ENCODE results near the gene NCR3LG1.

Gene NCR3LG1

DNA sequence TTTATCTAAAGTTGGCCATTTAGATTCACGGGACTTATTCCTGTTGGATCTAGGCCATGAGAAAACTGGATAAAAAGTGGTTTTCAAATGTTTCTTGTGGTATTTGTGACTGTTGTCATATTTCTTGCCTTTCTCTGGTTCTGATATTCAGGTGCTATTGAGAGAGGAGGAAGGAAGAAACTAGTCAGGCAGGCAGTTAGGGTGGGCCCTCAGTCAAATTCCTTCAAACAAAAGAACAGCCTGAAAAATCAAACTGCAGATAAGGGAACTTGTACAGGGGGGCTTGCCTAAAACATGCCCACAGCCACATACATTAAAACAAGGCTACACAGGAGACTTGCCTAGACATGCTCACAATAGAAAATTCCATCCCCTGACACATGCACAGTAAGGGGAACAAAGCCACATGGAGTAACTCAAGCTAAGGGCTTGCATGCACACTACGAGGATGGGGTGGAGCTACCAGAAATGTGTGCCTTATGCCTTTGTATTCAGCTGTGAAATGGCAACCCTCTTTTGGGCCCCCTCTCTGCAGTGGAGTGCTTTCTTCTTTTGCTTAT is 18.2 kb downstream of the NCR3LG1 start:
- H3K4me1 ChIP-seq (ENCODE audit: control insufficient read depth in 1 of 2, insufficient read depth in 2 of 2, low read length in 2 of 2), result no peaks in the 10 kb centered on the region
- no peaks in the 10 kb centered on the region for H3K27me3 ChIP-seq (ENCODE audit: control insufficient read depth in 1 of 2, insufficient read depth in 2 of 2, low read length in 2 of 2)
- H3K4me3 ChIP-seq (ENCODE audit: low read depth in 1 of 2, low read length in 2 of 2), result peak overlapping the region in 1 of 2 donors; percentile 13
- H3K36me3 ChIP-seq (ENCODE audit: control insufficient read depth in 1 of 2, insufficient read depth in 2 of 2, low read length in 2 of 2), result peaks cover 58 to 90% of the 10 kb centered on the region in 2 donors
- peaks cover 39 to 59% of the 10 kb centered on the region in 2 donors for H3K9me3 ChIP-seq (ENCODE audit: control insufficient read depth in 1 of 2, low read length in 2 of 2)
- H3K9ac ChIP-seq (ENCODE audit: low read depth in 1 of 2, low read length in 2 of 2), result no peak overlapping the region
- H3K27ac ChIP-seq (ENCODE audit: low read depth, low read length), result no peak overlapping the region

GRCh38 chr11:17371614-17372013 is 20.0 kb downstream of the NCR3LG1 start:
- Histone ChIP-seq H3K27me3 (ENCODE audit: control insufficient read depth in 1 of 2, insufficient read depth in 2 of 2, low read length in 2 of 2) (no peaks in the 10 kb centered on the region), H3K4me1 (ENCODE audit: control insufficient read depth in 1 of 2, insufficient read depth in 2 of 2, low read length in 2 of 2) (no peaks in the 10 kb centered on the region), H3K36me3 (ENCODE audit: control insufficient read depth in 1 of 2, insufficient read depth in 2 of 2, low read length in 2 of 2) (peaks cover 56 to 95% of the 10 kb centered on the region in 2 donors), H3K4me3 (ENCODE audit: low read depth in 1 of 2, low read length in 2 of 2) (no peak overlapping the region), H3K9me3 (ENCODE audit: control insufficient read depth in 1 of 2, low read length in 2 of 2) (peaks cover 39 to 59% of the 10 kb centered on the region in 2 donors), H3K9ac (ENCODE audit: low read depth in 1 of 2, low read length in 2 of 2) (no peak overlapping the region), H3K27ac (ENCODE audit: low read depth, low read length) (no peak overlapping the region)

- peaks cover 28 to 85% of the 10 kb centered on the region in 2 donors for H3K36me3 ChIP-seq (ENCODE audit: control insufficient read depth in 1 of 2, insufficient read depth in 2 of 2, low read length in 2 of 2)
- H3K27me3 ChIP-seq (ENCODE audit: control insufficient read depth in 1 of 2, insufficient read depth in 2 of 2, low read length in 2 of 2), result no peaks in the 10 kb centered on the region
- peaks cover 25 to 33% of the 10 kb centered on the region in 2 donors for H3K9me3 ChIP-seq (ENCODE audit: control insufficient read depth in 1 of 2, low read length in 2 of 2)
- no peak overlapping the region for H3K27ac ChIP-seq (ENCODE audit: low read depth, low read length)
- H3K4me1 ChIP-seq (ENCODE audit: control insufficient read depth in 1 of 2, insufficient read depth in 2 of 2, low read length in 2 of 2), result no peaks in the 10 kb centered on the region
- no peak overlapping the region for H3K9ac ChIP-seq (ENCODE audit: low read depth in 1 of 2, low read length in 2 of 2)
- no peak overlapping the region for H3K4me3 ChIP-seq (ENCODE audit: low read depth in 1 of 2, low read length in 2 of 2)
Observed at GRCh38 chr11:17375547-17375946, 23.9 kb downstream of the NCR3LG1 start.

GRCh38 chr11:17376493-17376892 is 24.9 kb downstream of the NCR3LG1 start:
- H3K36me3 ChIP-seq (ENCODE audit: control insufficient read depth in 1 of 2, insufficient read depth in 2 of 2, low read length in 2 of 2), result peaks cover 18 to 85% of the 10 kb centered on the region in 2 donors
- H3K9me3 ChIP-seq (ENCODE audit: control insufficient read depth in 1 of 2, low read length in 2 of 2), result peaks cover 16 to 24% of the 10 kb centered on the region in 2 donors
- no peak overlapping the region for H3K9ac ChIP-seq (ENCODE audit: low read depth in 1 of 2, low read length in 2 of 2)
- no peak overlapping the region for H3K27ac ChIP-seq (ENCODE audit: low read depth, low read length)
- no peaks in the 10 kb centered on the region for H3K4me1 ChIP-seq (ENCODE audit: control insufficient read depth in 1 of 2, insufficient read depth in 2 of 2, low read length in 2 of 2)
- no peaks in the 10 kb centered on the region for H3K27me3 ChIP-seq (ENCODE audit: control insufficient read depth in 1 of 2, insufficient read depth in 2 of 2, low read length in 2 of 2)
- H3K4me3 ChIP-seq (ENCODE audit: low read depth in 1 of 2, low read length in 2 of 2), result no peak overlapping the region

DNA sequence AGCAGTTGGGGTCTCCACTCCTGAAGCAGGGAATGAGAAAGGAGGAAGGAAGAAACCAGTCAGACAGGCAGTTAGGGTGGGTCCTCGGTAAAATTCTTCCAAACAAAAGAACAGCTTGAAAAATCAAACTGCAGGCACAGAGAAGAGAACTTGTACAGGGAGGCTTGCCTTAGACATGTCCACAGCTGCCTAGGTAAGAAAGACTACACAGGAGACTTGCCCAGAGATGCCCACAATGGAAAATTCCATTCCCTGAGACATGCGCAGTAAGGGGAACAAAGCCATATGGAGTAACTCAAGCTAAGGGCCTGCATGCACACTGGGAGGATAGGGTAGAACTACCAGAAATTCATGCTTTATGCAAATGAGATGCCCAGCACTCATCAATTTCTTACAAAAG is 27.1 kb downstream of the NCR3LG1 start:
- Histone ChIP-seq H3K27ac (ENCODE audit: low read depth, low read length) (no peak overlapping the region), H3K36me3 (ENCODE audit: control insufficient read depth in 1 of 2, insufficient read depth in 2 of 2, low read length in 2 of 2) (peaks cover 5 to 63% of the 10 kb centered on the region in 2 donors)

GRCh38 chr11:17379383-17380180 is 28.0 kb downstream of the NCR3LG1 start:
- Histone ChIP-seq H3K27me3 (ENCODE audit: control insufficient read depth in 1 of 2, insufficient read depth in 2 of 2, low read length in 2 of 2) (no peaks in the 10 kb centered on the region), H3K9me3 (ENCODE audit: control insufficient read depth in 1 of 2, low read length in 2 of 2) (no peaks in the 10 kb centered on the region), H3K36me3 (ENCODE audit: control insufficient read depth in 1 of 2, insufficient read depth in 2 of 2, low read length in 2 of 2) (peaks cover under 1 to 57% of the 10 kb centered on the region in 2 donors), H3K4me1 (ENCODE audit: control insufficient read depth in 1 of 2, insufficient read depth in 2 of 2, low read length in 2 of 2) (no peaks in the 10 kb centered on the region), H3K27ac (ENCODE audit: low read depth, low read length) (no peak overlapping the region), H3K4me3 (ENCODE audit: low read depth in 1 of 2, low read length in 2 of 2) (no peak overlapping the region), H3K9ac (ENCODE audit: low read depth in 1 of 2, low read length in 2 of 2) (no peak overlapping the region)

More for the DNA sequence above, 27.1 kb downstream of the NCR3LG1 start:
- Histone ChIP-seq H3K4me3 (ENCODE audit: low read depth in 1 of 2, low read length in 2 of 2) (no peak overlapping the region), H3K9me3 (ENCODE audit: control insufficient read depth in 1 of 2, low read length in 2 of 2) (peaks cover 0 to 2% of the 10 kb centered on the region in 2 donors), H3K4me1 (ENCODE audit: control insufficient read depth in 1 of 2, insufficient read depth in 2 of 2, low read length in 2 of 2) (no peaks in the 10 kb centered on the region), H3K9ac (ENCODE audit: low read depth in 1 of 2, low read length in 2 of 2) (no peak overlapping the region), H3K27me3 (ENCODE audit: control insufficient read depth in 1 of 2, insufficient read depth in 2 of 2, low read length in 2 of 2) (no peaks in the 10 kb centered on the region)

DNA sequence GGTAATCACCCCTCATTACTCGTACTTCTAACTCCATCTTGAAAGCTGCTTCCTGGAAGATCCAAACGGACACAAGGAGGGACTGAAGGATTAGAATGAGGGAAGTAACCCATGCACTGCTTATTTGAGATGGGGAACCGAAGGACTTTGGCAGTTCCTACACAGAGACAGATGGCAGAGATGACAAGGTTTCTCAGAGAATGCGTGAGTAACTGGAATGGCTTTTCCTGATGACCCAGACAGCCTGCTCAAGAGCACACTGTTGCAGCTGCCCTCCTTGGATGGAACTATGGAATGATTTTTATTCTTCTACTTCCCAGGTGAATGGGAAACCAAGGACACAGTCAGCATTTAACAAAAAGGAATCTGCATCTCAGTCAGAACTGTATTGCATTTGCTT is 29.6 kb downstream of the NCR3LG1 start:
- Histone ChIP-seq H3K9ac (ENCODE audit: low read depth in 1 of 2, low read length in 2 of 2) (no peak overlapping the region), H3K4me3 (ENCODE audit: low read depth in 1 of 2, low read length in 2 of 2) (no peak overlapping the region), H3K4me1 (ENCODE audit: control insufficient read depth in 1 of 2, insufficient read depth in 2 of 2, low read length in 2 of 2) (no peaks in the 10 kb centered on the region), H3K27ac (ENCODE audit: low read depth, low read length) (no peak overlapping the region), H3K27me3 (ENCODE audit: control insufficient read depth in 1 of 2, insufficient read depth in 2 of 2, low read length in 2 of 2) (no peaks in the 10 kb centered on the region), H3K9me3 (ENCODE audit: control insufficient read depth in 1 of 2, low read length in 2 of 2) (no peaks in the 10 kb centered on the region), H3K36me3 (ENCODE audit: control insufficient read depth in 1 of 2, insufficient read depth in 2 of 2, low read length in 2 of 2) (peaks cover 0 to 42% of the 10 kb centered on the region in 2 donors)

GRCh38 chr11:17382046-17382728 is 30.6 kb downstream of the NCR3LG1 start:
- H3K4me3 ChIP-seq (ENCODE audit: low read depth in 1 of 2, low read length in 2 of 2), result no peak overlapping the region
- H3K27me3 ChIP-seq (ENCODE audit: control insufficient read depth in 1 of 2, insufficient read depth in 2 of 2, low read length in 2 of 2), result no peaks in the 10 kb centered on the region
- peaks cover 0 to 3% of the 10 kb centered on the region in 2 donors for H3K4me1 ChIP-seq (ENCODE audit: control insufficient read depth in 1 of 2, insufficient read depth in 2 of 2, low read length in 2 of 2)
- no peak overlapping the region for H3K9ac ChIP-seq (ENCODE audit: low read depth in 1 of 2, low read length in 2 of 2)
- H3K27ac ChIP-seq (ENCODE audit: low read depth, low read length), result no peak overlapping the region
- H3K36me3 ChIP-seq (ENCODE audit: control insufficient read depth in 1 of 2, insufficient read depth in 2 of 2, low read length in 2 of 2), result peaks cover 0 to 37% of the 10 kb centered on the region in 2 donors
- no peaks in the 10 kb centered on the region for H3K9me3 ChIP-seq (ENCODE audit: control insufficient read depth in 1 of 2, low read length in 2 of 2)

DNA sequence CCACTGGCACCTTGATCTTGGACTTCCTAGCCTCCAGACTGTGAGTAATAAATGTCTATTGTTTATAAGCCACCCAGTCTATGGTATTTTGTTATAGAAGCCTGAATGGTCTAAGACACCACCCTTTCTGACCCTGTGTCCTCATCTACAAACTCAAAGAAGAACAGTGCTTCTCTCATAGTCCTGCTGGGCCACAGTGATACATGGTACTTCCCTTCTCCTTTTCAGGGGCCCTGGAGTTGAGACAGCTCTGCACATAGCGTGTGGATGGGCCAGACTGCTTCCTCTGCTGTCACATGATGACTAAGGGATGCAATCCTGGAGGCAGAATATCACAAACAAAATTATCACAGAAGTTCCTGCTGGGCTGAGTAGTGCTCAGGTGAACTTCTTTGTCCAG is 31.9 kb downstream of the NCR3LG1 start:
- H3K9ac ChIP-seq (ENCODE audit: low read depth in 1 of 2, low read length in 2 of 2), result no peak overlapping the region
- H3K9me3 ChIP-seq (ENCODE audit: control insufficient read depth in 1 of 2, low read length in 2 of 2), result no peaks in the 10 kb centered on the region
- H3K4me3 ChIP-seq (ENCODE audit: low read depth in 1 of 2, low read length in 2 of 2), result no peak overlapping the region
- H3K36me3 ChIP-seq (ENCODE audit: control insufficient read depth in 1 of 2, insufficient read depth in 2 of 2, low read length in 2 of 2), result peaks cover 0 to 27% of the 10 kb centered on the region in 2 donors
- no peaks in the 10 kb centered on the region for H3K27me3 ChIP-seq (ENCODE audit: control insufficient read depth in 1 of 2, insufficient read depth in 2 of 2, low read length in 2 of 2)
- H3K4me1 ChIP-seq (ENCODE audit: control insufficient read depth in 1 of 2, insufficient read depth in 2 of 2, low read length in 2 of 2), result peaks cover 0 to 3% of the 10 kb centered on the region in 2 donors
- H3K27ac ChIP-seq (ENCODE audit: low read depth, low read length), result no peak overlapping the region

GRCh38 chr11:17384002-17384511 is 32.5 kb downstream of the NCR3LG1 start:
- Histone ChIP-seq H3K4me3 (ENCODE audit: low read depth in 1 of 2, low read length in 2 of 2) (no peak overlapping the region), H3K9ac (ENCODE audit: low read depth in 1 of 2, low read length in 2 of 2) (no peak overlapping the region), H3K27ac (ENCODE audit: low read depth, low read length) (no peak overlapping the region), H3K4me1 (ENCODE audit: control insufficient read depth in 1 of 2, insufficient read depth in 2 of 2, low read length in 2 of 2) (peaks cover 0 to 6% of the 10 kb centered on the region in 2 donors), H3K9me3 (ENCODE audit: control insufficient read depth in 1 of 2, low read length in 2 of 2) (no peaks in the 10 kb centered on the region), H3K27me3 (ENCODE audit: control insufficient read depth in 1 of 2, insufficient read depth in 2 of 2, low read length in 2 of 2) (no peaks in the 10 kb centered on the region), H3K36me3 (ENCODE audit: control insufficient read depth in 1 of 2, insufficient read depth in 2 of 2, low read length in 2 of 2) (peaks cover 0 to 21% of the 10 kb centered on the region in 2 donors)
